ENCODE data around the gene CTH.
"Not testable (repeated sequence)": the region's sequence is repeated elsewhere in the genome, so short reads cannot be mapped to it uniquely, and the experiment has no call there.

DNA sequence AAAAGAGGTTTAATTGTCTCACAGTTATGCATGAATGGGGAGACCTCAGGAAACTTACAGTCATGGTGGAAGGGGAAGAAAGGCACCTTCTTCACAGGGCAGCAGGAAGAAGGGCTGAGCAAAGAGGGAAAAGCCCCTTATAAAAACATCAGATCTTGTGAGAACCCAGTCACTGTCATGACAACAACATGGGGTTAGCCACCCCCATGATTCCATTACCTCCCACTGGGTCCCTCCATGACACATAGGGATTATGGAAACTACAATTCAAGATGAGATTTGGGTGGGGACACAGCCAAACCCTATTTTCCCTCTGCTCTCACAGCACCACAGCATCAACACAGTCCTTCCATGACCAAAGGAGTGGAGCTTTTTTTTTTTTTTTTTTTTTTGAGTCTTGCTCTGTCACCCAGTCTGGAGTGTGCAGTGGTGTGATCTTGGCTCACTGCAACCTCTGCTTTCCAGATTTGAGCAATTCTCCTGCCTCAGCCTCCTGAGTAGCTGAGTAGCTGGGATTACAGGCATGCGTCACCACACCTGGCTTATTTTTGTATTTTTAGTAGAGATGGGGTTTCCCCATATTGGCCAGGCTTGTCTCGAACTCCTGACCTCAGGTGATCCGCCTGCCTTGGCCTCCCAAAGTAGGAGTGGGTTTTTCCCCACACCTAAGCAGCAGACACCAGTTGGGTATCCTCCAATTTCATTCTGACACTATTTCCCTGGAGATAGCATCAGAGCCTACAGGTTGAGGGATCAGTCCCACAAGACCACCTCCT, 41.3 kb downstream of the CTH start:
- not testable (repeated sequence) for TF ChIP-seq CTCF, POLR2A (IDR thresholded peaks at IDR 0.05)

Data from adrenal gland (tissue), 5 donors.